HEK293T (cell line): ENCODE data around the gene HOXD4.

Experiments used
- CTCF ChIA-PET: fragments of 350-600 bp; formaldehyde crosslinking; extraction: SDS; loops from one replicate; lab custom pipeline; 2021; ENCODE audit warnings: antibody characterized with exemption, inconsistent platforms; lab: Yijun Ruan, JAX
- POLR2A ChIA-PET: fragments of 350-600 bp; formaldehyde crosslinking; extraction: SDS; loops from one replicate; lab custom pipeline; 2020; ENCODE audit warnings: antibody characterized with exemption, inconsistent platforms; lab: Yijun Ruan, JAX
- DNase-seq: peaks from one replicate; pipeline ENCODE4 v3.0.0; 2012; ENCODE audit warnings: mixed read lengths; ENCODE audit errors: extremely low spot score
- ARNT ChIP-seq: fragments of 450-650 bp; IDR thresholded peaks from 2 replicates; pipeline ENCODE4 v1.6.1; 2017; ENCODE audit warnings: mild to moderate bottlenecking
- BHLHE40 ChIP-seq: fragments of 450-650 bp; IDR thresholded peaks from 2 replicates; pipeline ENCODE4 v1.6.1; 2016; ENCODE audit warnings: mild to moderate bottlenecking, moderate library complexity, borderline replicate concordance
- CTBP1 ChIP-seq: fragments of 450-650 bp; IDR thresholded peaks from 2 replicates; pipeline ENCODE4 v1.6.1; 2016; ENCODE audit warnings: borderline replicate concordance
- ELF4 ChIP-seq: fragments of 450-650 bp; IDR thresholded peaks from 2 replicates; pipeline ENCODE4 v1.6.1; 2017; ENCODE audit warnings: antibody characterized with exemption
- FOXA1 ChIP-seq: fragments of 450-650 bp; IDR thresholded peaks from 2 replicates; pipeline ENCODE4 v1.6.1; 2016; ENCODE audit warnings: mild to moderate bottlenecking
- FOXK2 ChIP-seq: fragments of 450-650 bp; IDR thresholded peaks from 2 replicates; pipeline ENCODE4 v1.6.1; 2016; ENCODE audit warnings: mild to moderate bottlenecking
- FOXM1 ChIP-seq: fragments of 450-650 bp; IDR thresholded peaks from 2 replicates; pipeline ENCODE4 v1.6.1; 2017; ENCODE audit warnings: mild to moderate bottlenecking, borderline replicate concordance
- HDGF ChIP-seq: fragments of 450-650 bp; IDR thresholded peaks from 2 replicates; pipeline ENCODE4 v1.6.1; 2017; ENCODE audit warnings: antibody characterized with exemption, borderline replicate concordance
- L3MBTL2 ChIP-seq: fragments of 450-650 bp; conservative IDR thresholded peaks from 2 replicates; pipeline ENCODE4 v1.6.1; 2016; ENCODE audit warnings: mild to moderate bottlenecking
- LEF1 ChIP-seq: fragments of 450-650 bp; IDR thresholded peaks from 2 replicates; pipeline ENCODE4 v1.6.1; 2017; ENCODE audit warnings: mild to moderate bottlenecking, borderline replicate concordance
- NFRKB ChIP-seq: fragments of 450-650 bp; IDR thresholded peaks from 2 replicates; pipeline ENCODE4 v1.6.1; 2016; ENCODE audit warnings: mild to moderate bottlenecking, moderate library complexity
- PKNOX1 ChIP-seq: fragments of 450-650 bp; IDR thresholded peaks from 2 replicates; pipeline ENCODE4 v1.6.1; 2016
- SP1 ChIP-seq: fragments of 450-650 bp; IDR thresholded peaks from 2 replicates; pipeline ENCODE4 v1.6.1; 2017
- SUZ12 ChIP-seq: fragments of 450-650 bp; IDR thresholded peaks from 2 replicates; pipeline ENCODE4 v1.6.1; 2016; ENCODE audit warnings: mild to moderate bottlenecking
- TARDBP ChIP-seq: fragments of 450-650 bp; IDR thresholded peaks from 2 replicates; pipeline ENCODE4 v1.6.1; 2016
- ZNF384 ChIP-seq: fragments of 450-650 bp; IDR thresholded peaks from 2 replicates; pipeline ENCODE4 v1.6.1; 2016

Gene HOXD4

GRCh38 chr2:176160251-176160985 lies 9.1 kb downstream of the HOXD4 start:
- ChIA-PET CTCF (interaction anchor here (0.6 kb wide), 1 partner anchor 10 kb away, joined by 3 read pairs; no protein-coding TSS in a partner anchor), POLR2A (interaction anchor here (1.4 kb wide), 1 partner anchor 9 kb away, joined by 3 read pairs; no protein-coding TSS in a partner anchor)
- TF ChIP-seq CTBP1 (no peak), LEF1 (no peak), BHLHE40 (no peak), FOXM1 (no peak), TARDBP (no peak), SUZ12 (no peak), ARNT (no peak)
- DNase-seq, result no peak

DNA sequence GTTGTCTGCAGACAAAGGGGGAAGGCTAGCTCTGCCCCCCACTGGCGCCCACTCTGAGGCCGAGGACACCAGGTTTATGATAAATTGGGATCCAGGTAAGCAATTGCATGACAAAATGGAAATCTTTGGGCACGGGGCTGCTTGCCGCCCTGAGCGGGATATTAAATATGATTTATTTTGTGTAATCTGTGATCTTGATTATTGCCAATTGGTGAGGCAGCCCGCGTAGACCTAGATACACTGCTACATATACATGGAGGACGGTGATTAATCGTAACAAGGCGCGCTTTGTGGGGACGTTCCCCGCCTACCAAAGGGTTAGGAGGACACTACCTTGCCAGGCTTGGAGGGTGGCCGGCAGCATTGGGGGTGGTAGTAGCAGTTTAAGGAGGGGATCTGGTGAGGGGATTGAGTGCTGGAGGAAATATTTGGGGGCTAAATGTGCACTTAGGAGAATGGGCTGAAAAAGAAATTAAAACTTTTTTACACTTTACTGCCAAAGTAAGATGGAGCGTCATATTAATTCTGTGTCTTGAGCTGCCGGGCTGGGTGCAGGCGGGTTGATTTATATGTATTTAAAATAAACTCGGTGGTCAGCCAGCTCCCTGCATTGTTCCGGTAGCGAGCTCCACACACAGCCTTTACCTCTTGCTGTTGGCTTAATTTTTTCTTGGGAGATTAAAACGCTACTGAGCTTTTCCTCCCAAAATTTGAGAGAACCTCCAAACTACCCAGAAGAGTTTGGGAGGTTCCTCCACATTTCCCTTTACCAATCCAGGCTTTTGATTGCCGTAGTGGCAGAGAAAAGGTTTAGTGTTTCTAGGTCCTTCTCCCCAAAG lies 9.9 kb downstream of the HOXD4 start:
- ChIA-PET POLR2A (interaction anchor here (1.4 kb wide), 1 partner anchor 8 kb away, joined by 3 read pairs; no protein-coding TSS in a partner anchor), CTCF (interaction anchor here (1.4 kb wide), 1 partner anchor 12 kb away, joined by 3 read pairs; no protein-coding TSS in a partner anchor)
- TF ChIP-seq L3MBTL2 (no peak), SUZ12 (no peak), ZNF384 (no peak), FOXA1 (no peak), LEF1 (no peak), ELF4 (no peak)
- no peak for DNase-seq

- DNase-seq, result no peak
- no peak for TF ChIP-seq L3MBTL2
- TF ChIP-seq NFRKB, result no peak
- no peak for TF ChIP-seq ELF4
- no peak for TF ChIP-seq BHLHE40
- TF ChIP-seq ARNT, result no peak
- TF ChIP-seq FOXK2, result no peak
- TF ChIP-seq SP1, result no peak
- TF ChIP-seq TARDBP, result no peak
- TF ChIP-seq ZNF384, result no peak
- no peak for TF ChIP-seq HDGF
- no peak for TF ChIP-seq FOXM1
- no peak for TF ChIP-seq LEF1
- no peak for TF ChIP-seq SUZ12
- no peak for TF ChIP-seq PKNOX1
- TF ChIP-seq FOXA1, result no peak
- no peak for TF ChIP-seq CTBP1
- ChIA-PET CTCF (interaction anchor here (1.1 to 1.4 kb wide), 3 partner anchors 11 to 492 kb away, joined by 3 to 4 read pairs (median 3); no protein-coding TSS in a partner anchor), POLR2A (no interaction called here)
Measured at GRCh38 chr2:176161825-176162626, 10.7 kb downstream of the HOXD4 start.

DNA sequence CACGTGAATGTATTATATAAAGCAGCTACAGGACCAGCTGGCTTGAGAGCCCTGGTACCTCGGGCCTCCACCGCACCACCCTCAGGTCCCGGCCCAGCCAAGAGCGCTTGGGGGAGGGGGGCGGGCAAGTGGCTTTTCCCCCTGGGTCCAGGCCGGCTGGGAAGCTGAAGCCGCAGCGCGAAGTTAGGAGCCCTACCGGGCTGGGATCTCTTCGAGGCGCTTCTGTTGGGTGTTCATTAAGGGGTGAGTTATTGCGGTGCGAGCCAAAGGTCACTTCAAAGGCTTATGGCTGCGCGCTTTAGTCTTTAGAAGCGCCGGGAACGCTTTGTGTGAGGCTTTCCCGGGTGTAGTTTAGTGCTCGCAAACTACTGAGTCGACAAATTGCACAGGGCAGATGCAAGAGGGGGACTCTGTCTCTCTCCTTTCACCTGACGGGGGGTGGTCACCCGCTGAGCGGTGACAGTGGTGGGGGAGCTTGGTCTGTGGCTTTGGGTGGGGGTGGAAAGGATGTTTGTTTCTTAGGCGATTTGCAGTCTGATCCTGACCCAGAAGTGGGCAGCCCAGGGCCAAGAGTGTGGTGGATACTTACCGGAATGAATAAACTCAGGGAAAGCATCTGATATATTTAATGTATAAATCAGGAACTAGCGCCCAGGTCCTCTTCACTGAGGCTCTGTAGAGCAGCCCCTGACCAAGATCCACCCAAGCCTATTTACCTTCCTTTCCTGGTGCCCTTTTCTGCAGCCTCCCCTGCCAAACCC lies 11.7 kb downstream of the HOXD4 start:
- POLR2A ChIA-PET, result no interaction called here
- no peak for DNase-seq
- TF ChIP-seq FOXA1, result no peak
- no peak for TF ChIP-seq CTBP1
- no peak for TF ChIP-seq ARNT
- TF ChIP-seq ZNF384, result no peak
- no peak for TF ChIP-seq NFRKB
- TF ChIP-seq FOXM1, result no peak
- TF ChIP-seq ELF4, result no peak
- no peak for TF ChIP-seq L3MBTL2
- TF ChIP-seq TARDBP, result no peak
- no peak for TF ChIP-seq LEF1
- no peak for TF ChIP-seq PKNOX1
- TF ChIP-seq HDGF, result no peak
- no peak for TF ChIP-seq FOXK2
- TF ChIP-seq SP1, result no peak
- no peak for TF ChIP-seq BHLHE40
- no peak for TF ChIP-seq SUZ12
- CTCF ChIA-PET, result interaction anchor here (0.9 to 1.1 kb wide), 3 partner anchors 16 to 491 kb away, joined by 3 to 4 read pairs (median 3); no protein-coding TSS in a partner anchor

GRCh38 chr2:176163672-176164056 lies 12.3 kb downstream of the HOXD4 start:
- no peak for TF ChIP-seq ZNF384
- TF ChIP-seq NFRKB, result no peak
- TF ChIP-seq SUZ12, result no peak
- no peak for TF ChIP-seq HDGF
- no peak for DNase-seq
- ChIA-PET CTCF (interaction anchor here (0.5 kb wide), 1 partner anchor 89 kb away, joined by 3 read pairs; no protein-coding TSS in a partner anchor), POLR2A (no interaction called here)
